Endothelial cell (in vitro differentiated cells): ENCODE measurements around the gene TMEM181. TPM values are rescaled to one million over a fixed set of nuclear protein-coding genes. Genes with fewer than 3 reads are reported as not detected.
A peak's percentile ranks its signal among the peaks of the same experiment; 100 is the strongest.

Experiments used
- DNase-seq: peaks from one replicate; pipeline ENCODE4 v3.0.0; 2021; ENCODE audit warnings: low spot score
- H3K27ac Mint-ChIP-seq: one replicate; pipeline ENCODE4 v1.8.0; 2021; ENCODE audit warnings: mixed read lengths, inconsistent platforms; ENCODE audit not compliant: unreplicated experiment
- H3K27me3 Mint-ChIP-seq: one replicate; pipeline ENCODE4 v1.8.0; 2021; ENCODE audit warnings: mild to moderate bottlenecking, moderate library complexity, mixed read lengths, inconsistent platforms; ENCODE audit not compliant: unreplicated experiment
- H3K36me3 Mint-ChIP-seq: one replicate; pipeline ENCODE4 v1.8.0; 2021; ENCODE audit warnings: mild to moderate bottlenecking, low read depth, mixed read lengths, inconsistent platforms; ENCODE audit not compliant: unreplicated experiment
- H3K4me1 Mint-ChIP-seq: one replicate; pipeline ENCODE4 v1.8.0; 2021; ENCODE audit warnings: mild to moderate bottlenecking, mixed read lengths, inconsistent platforms; ENCODE audit not compliant: unreplicated experiment
- H3K4me3 Mint-ChIP-seq: one replicate; pipeline ENCODE4 v1.8.0; 2021; ENCODE audit warnings: mild to moderate bottlenecking, mixed read lengths, inconsistent platforms; ENCODE audit not compliant: unreplicated experiment
- H3K9me3 Mint-ChIP-seq: one replicate; pipeline ENCODE4 v1.8.0; 2021; ENCODE audit warnings: mixed read lengths, inconsistent platforms; ENCODE audit not compliant: unreplicated experiment
- total RNA-seq: library from RNA; stranded (reverse); fragmentation: NEBNext Ultra II Directional; extraction: Animal tissue kit (Norgen Biotek cat#: 25700); gene quantifications from one replicate; pipeline ENCODE4 v1.2.1, GENCODE V29; 2021; ENCODE audit not compliant: unreplicated experiment
- TF ChIP-seq, protein P1 (sequence below): fragments of 200-600 bp; sonication (generic); IDR thresholded peaks from one replicate; pipeline ENCODE4 v1.5.0; 2021; ENCODE audit warnings: antibody characterized with exemption; ENCODE audit not compliant: unreplicated experiment

The TMEM181 gene
- total RNA-seq, 1 donor from 2014 or later: 29.5 TPM

DNA sequence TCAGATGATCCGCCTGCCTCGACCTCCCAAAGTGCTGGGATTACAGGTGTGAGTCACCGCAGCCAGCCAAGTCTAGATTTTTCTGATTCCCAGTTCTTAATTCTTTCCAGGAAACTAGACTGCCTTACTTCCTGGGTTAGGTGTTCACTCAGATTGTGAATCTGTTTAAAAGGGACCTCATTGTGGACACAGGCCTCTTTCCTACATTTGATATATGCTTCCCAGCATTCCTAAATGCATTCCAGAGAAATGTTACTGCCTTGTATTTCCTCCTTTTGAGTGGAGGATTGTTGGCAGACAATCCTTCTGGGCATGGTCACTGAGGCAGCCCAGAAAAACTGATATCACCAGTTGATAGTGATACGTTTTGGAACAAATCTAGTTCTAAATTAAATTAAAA lies 15.7 kb downstream of the TMEM181 start:
- DNase-seq: no peak
- TF ChIP-seq, protein P1, sequence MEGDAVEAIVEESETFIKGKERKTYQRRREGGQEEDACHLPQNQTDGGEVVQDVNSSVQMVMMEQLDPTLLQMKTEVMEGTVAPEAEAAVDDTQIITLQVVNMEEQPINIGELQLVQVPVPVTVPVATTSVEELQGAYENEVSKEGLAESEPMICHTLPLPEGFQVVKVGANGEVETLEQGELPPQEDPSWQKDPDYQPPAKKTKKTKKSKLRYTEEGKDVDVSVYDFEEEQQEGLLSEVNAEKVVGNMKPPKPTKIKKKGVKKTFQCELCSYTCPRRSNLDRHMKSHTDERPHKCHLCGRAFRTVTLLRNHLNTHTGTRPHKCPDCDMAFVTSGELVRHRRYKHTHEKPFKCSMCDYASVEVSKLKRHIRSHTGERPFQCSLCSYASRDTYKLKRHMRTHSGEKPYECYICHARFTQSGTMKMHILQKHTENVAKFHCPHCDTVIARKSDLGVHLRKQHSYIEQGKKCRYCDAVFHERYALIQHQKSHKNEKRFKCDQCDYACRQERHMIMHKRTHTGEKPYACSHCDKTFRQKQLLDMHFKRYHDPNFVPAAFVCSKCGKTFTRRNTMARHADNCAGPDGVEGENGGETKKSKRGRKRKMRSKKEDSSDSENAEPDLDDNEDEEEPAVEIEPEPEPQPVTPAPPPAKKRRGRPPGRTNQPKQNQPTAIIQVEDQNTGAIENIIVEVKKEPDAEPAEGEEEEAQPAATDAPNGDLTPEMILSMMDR: no peak
- H3K4me1 Mint-ChIP-seq: peaks cover 37% of the 10 kb centered on the region
- peaks cover 25% of the 10 kb centered on the region for H3K36me3 Mint-ChIP-seq
- peak overlapping the region; percentile 21 for H3K27ac Mint-ChIP-seq
- H3K27me3 Mint-ChIP-seq: peaks cover 14% of the 10 kb centered on the region
- H3K9me3 Mint-ChIP-seq: no peaks in the 10 kb centered on the region
- no peak overlapping the region for H3K4me3 Mint-ChIP-seq

DNA sequence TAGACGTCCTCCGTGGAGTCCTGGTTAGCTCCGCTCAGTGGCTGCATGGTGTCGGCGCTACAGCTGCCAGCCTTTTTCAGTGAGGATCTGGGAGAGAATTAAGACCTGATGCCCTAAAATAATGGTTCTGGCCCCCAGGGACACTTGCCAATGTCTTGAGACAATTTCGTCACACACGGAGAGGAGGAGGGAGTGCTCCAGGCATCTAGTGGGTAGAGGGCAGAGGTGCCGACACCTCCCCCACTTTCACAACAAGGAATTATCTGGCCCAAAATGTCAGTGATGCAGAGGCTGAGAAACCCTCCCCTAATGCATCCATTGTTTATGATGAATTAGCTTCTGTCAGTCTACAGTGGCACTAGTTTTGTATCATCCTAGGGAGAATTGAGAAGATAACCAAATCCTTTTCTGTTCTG lies 24.4 kb downstream of the TMEM181 start:
- no peaks in the 10 kb centered on the region for H3K4me1 Mint-ChIP-seq
- H3K9me3 Mint-ChIP-seq: no peaks in the 10 kb centered on the region
- H3K27me3 Mint-ChIP-seq: peaks cover 2% of the 10 kb centered on the region
- DNase-seq: no peak
- peaks cover 38% of the 10 kb centered on the region for H3K36me3 Mint-ChIP-seq
- no peak overlapping the region for H3K4me3 Mint-ChIP-seq
- TF ChIP-seq, protein P1: no peak
- no peak overlapping the region for H3K27ac Mint-ChIP-seq

DNA sequence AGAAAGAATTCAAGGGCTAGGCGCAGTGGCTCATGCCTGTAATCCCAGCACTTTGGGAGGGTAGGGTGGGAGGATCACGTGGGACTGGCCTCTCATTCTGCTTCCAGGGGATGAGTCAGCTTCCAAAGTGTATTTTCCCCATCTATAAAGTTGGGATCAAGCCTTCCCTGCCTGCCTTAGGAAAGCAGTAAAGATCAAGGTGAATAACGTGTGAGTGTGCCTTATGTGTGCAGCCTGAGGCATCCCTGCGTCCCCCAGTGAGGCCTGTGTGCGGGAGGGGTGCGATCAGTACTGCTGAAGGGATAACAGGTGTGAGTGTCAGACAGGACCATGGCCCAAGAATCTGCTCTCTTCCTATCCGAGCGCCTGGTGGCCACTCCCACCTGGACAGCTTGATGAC lies 26.8 kb downstream of the TMEM181 start:
- H3K27me3 Mint-ChIP-seq: peaks cover 2% of the 10 kb centered on the region
- H3K27ac Mint-ChIP-seq: no peak overlapping the region
- TF ChIP-seq, protein P1: no peak
- no peaks in the 10 kb centered on the region for H3K9me3 Mint-ChIP-seq
- no peak for DNase-seq
- peaks cover 2% of the 10 kb centered on the region for H3K4me1 Mint-ChIP-seq
- peaks cover 58% of the 10 kb centered on the region for H3K36me3 Mint-ChIP-seq
- H3K4me3 Mint-ChIP-seq: no peak overlapping the region

DNA sequence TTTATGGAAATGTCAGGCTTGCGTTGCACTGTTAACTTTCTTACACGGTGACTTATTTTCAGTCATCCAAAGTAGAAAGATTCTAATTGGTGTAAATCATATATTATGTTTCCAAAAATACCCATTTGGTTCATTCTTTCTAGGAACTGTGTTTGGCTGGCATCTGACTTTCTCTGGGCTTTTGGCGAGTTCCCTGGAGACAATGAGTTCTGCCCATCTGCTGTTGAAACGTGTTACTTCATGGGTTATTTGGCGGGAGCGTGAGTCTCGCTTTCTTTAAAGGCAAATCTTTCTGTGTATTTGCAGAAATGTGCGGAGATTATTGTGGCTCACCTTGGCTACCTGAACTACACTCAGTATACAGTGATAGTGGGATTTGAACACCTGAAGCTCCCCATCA lies 29.5 kb downstream of the TMEM181 start:
- no peak for DNase-seq
- Mint-ChIP-seq H3K4me3 (no peak overlapping the region), H3K36me3 (peaks cover 55% of the 10 kb centered on the region), H3K27me3 (peaks cover 2% of the 10 kb centered on the region), H3K9me3 (no peaks in the 10 kb centered on the region), H3K4me1 (peaks cover 2% of the 10 kb centered on the region), H3K27ac (no peak overlapping the region)
- TF ChIP-seq, protein P1: no peak

DNA sequence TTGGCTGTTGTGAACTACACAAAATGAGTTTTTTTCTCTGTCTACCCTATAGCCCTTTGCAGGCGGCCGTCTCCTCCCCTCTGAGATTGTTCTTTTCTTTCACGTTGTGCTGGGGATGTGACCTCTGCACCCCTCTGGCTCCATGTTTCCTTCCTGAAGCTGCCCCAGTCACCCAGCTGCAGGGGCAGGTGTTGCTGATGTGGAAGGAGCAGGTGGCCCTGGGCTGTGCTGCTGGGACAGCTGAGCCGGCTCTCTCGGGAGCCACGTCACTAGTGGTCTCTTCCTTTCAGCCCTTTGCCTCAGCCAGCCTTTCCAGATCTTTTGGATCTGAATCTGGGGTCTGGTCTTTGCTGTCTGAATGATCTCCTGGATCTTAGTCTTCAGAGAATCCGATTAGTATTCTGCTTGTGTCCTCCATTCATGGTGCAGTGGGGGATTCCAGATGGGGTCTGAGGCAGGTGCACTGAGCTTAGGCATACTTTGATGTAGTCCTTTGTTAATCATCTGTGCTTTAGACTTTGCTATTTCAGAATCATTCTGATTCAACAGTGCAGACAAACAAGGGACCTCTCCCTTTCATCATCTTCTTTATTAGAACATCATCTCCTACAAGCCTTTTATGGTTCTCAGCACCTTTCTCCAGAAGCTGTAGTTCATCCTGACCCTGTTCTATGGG lies 31.4 kb downstream of the TMEM181 start:
- H3K27me3 Mint-ChIP-seq: no peaks in the 10 kb centered on the region
- DNase-seq: no peak
- no peaks in the 10 kb centered on the region for H3K9me3 Mint-ChIP-seq
- TF ChIP-seq, protein P1: no peak
- no peak overlapping the region for H3K4me3 Mint-ChIP-seq
- peaks cover 2% of the 10 kb centered on the region for H3K4me1 Mint-ChIP-seq
- H3K36me3 Mint-ChIP-seq: peaks cover 48% of the 10 kb centered on the region
- no peak overlapping the region for H3K27ac Mint-ChIP-seq
